Activated CD4-positive, alpha-beta T cell treated with anti-CD3 and anti-CD28 coated beads, Interleukin-2, amount 50 U/mL, for 16 hours (primary cell): ENCODE measurements around the gene BMP5.

ENCODE experiments used
- DNase-seq: peaks from one replicate; pipeline ENCODE4 v3.0.0-alpha.2; 2020

Gene BMP5

GRCh38 chr6:55798571-55798970, 76.8 kb downstream of the BMP5 start:
- DNase-seq: no peak

GRCh38 chr6:55794136-55794812, 81.1 kb downstream of the BMP5 start:
- DNase-seq: peak; percentile 27

DNA sequence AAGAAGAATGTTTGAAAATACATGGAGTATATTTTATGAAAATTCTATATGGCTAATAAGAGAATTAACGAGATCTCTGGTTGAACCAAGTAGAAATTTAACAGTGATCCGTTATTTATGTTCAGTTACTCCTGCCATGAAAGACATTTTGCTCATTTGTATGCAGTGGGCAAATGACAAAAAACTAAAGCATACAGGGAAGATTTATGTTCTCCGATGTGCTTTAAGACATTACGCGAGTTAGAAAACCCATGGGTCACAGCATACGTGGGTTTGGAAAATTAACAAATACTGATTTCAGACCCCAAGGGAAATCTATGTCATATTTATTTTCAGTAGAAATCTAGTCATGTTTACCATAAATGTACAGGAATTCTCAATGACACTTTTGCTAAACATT, 90.1 kb downstream of the BMP5 start:
- no peak for DNase-seq

GRCh38 chr6:55782275-55782674, 93.1 kb downstream of the BMP5 start:
- DNase-seq: no peak

DNA sequence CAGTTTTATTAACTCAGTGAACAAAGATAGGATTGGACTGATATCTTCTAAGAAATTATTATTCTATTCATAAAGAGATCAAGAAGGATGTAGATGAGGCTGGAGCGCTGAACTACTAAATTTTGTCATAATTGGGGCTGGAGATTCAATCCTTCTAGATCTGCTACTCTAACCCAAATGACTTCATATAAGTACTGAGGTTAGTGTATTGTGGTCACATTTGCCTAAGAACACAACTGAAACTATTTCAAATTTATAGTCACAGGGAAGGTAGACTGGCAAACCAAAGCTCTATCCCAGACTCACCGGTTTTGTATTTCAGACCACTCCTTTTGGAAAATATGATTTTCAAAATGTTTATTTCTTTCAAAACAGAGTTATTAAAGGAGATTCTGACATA, 96.7 kb downstream of the BMP5 start:
- peak; percentile 50 for DNase-seq

DNA sequence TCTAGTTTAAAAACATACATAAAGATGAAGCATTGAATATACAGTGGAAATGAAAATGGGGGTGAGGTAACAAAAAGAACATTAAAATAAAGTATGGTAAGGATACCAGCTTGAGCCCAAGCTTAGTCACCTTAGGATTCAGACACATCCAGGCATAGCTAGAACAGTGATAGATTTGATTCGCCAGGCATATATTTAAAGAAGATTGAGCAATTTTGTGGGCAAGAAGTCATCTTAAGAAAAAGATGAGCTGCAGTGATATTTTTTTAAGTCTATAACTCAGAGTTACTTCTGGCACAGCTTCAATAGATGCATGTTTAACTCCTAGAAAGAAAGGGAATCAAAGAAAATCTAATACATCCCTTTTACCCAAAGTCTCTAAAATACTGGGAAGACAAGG, 97.9 kb downstream of the BMP5 start:
- DNase-seq: peak; percentile 7

DNA sequence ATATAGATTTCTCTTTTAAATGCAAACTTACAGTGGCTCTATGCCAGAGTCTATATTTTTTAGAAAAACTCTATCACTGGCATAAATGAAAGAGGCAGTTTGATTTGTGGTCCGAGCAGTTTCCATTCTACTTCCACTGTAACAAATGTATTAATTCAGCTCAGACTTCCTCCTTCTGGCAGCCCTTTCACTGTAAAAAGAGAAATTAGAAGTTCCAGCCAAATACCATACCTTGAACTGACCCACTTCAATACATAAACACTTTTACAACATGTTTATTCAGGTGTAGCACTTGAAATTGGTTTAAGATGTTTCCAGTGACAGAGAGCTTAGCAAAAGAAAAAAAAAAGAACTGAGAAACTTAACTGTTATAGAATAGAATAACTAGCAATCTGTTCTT, 99.3 kb downstream of the BMP5 start:
- DNase-seq: no peak

GRCh38 chr6:55775029-55775318, 100.4 kb downstream of the BMP5 start:
- no peak for DNase-seq

DNA sequence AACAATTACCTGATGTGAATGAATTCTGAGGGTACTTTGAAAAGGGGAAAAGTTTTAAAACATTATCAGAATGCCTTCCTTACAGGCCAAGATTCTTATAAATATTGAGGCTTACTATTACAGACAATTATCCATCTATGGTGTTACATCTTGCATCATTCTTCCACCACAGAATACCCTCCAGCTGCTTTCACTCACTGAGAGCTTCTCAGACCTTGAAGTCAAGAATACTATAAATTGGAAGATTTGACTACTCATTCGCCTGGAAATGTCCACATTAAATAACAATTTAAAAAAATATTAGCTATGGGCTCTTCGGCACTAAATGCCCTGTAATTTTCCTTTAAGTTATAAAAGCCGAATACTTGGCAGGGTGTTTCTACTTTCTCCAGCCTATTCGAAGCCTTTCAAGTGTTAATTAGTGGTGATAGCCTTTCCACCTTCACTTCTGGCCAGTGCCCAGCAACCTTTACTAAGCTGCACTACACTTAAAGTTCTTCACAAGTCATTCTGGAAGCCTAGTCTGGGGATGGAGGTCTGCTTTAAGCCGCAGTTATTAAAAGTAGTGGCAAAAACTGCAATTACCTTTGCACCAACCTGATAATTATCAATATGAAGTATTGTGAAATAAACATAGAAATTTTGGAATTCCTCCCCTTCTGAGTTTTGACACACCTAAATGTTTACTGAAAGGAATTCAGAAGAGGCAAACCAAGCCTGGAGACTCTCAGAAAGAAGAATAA, 100.9 kb downstream of the BMP5 start:
- DNase-seq: no peak

- DNase-seq: no peak
Measured at GRCh38 chr6:55773620-55774216, 101.7 kb downstream of the BMP5 start.

DNA sequence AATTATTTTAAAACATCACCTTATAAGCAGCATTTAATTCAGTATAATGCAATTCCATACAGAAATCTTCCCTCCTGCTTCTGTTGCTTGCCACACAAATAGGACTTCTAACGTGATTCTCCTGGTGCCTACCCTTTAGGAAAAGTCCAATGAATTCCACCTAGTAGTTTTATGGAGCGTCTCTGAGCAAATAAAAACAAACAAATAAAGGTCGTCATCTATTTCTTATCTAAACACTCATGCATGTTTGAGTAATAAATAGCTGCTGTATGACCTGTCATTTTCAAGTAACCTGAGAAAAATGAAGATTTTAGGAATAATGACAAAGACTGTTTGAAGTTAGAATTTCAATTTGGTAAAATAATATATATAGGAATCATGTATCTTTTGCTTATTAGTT, 102.7 kb downstream of the BMP5 start:
- no peak for DNase-seq

GRCh38 chr6:55759536-55759935, 115.9 kb downstream of the BMP5 start:
- DNase-seq: no peak

GRCh38 chr6:55758156-55758937, 117.0 kb downstream of the BMP5 start:
- no peak for DNase-seq

DNA sequence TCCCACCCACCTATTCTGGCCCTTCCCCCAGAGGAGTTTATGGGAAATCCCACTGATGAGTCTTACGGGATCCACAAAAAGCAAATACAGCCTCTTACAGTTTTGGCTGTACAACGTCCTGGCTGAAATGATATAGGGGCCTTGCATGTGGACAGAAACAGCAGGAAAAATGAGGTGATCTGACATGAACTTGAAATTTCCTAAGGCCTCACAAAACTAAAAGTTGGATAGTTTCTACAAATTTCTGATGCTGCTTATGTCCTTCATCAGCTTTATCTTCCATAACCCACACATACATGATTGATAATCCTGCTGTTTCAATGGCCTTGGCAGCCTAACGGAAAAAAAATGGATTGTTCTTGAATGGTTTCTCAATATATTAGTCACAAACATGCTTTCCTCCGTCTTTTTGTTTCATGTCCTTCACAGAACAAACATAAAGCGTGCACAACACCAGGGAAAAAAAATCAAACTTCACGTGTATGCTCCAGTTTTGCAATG, 118.8 kb downstream of the BMP5 start:
- DNase-seq: no peak

DNA sequence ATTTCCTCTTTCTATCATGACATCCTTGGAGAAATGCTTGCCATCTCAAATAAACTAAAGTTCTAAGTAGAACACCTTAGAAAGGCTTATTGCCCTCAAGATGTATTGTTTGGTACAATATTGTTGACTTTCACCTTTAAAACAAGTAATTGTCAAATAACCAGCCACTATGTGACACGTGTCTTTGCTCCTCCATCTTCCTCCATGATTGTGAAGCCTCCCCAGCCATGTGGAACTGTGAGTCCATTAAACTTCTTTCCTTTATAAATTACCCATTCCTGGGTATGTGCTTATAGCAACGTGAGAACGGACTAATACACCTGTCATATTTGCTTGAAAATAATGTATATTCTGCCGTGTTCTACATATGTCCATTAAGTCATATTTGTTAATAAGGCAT, 126.5 kb downstream of the BMP5 start:
- no peak for DNase-seq

GRCh38 chr6:55746473-55746872, 128.9 kb downstream of the BMP5 start:
- no peak for DNase-seq

DNA sequence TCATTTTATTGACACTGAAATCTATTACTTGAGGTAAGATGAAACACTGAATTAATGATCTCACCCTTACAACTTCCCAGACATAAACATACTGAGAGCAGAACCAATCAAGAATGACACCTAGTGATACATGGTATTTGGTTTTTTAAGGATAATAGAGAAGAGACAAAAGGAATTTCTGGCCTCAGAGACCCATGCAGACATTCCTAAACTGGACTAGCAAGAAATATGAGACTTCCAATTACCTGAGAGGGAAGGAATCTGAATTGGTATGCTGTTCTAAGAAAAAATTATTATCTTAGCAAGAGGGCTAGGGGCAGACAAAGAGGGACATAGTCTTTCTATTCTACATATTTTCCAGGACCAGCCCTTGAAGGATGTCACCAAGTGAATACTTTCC, 141.1 kb downstream of the BMP5 start:
- DNase-seq: no peak

- no peak for DNase-seq
Measured at GRCh38 chr6:55729665-55730064, 145.7 kb downstream of the BMP5 start.

DNA sequence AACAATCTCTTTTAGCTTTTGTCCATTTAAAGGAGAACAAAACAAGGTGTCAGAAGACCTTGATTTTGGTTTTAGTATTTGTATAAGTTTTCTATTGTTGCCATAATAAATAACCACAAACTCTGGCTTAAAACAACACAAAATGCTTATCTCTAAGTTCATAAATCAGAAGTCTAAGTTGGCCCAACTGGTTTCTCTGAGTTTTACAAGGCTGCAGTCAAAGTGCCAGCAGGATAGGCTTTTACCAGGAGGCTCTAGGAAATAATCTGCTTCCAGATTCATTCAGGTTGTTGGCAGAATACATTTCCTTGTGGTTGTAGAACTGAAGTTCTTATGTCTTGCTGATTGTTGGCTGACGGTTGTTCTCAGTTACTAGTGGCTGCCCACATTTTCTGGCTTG, 149.2 kb downstream of the BMP5 start:
- DNase-seq: no peak

DNA sequence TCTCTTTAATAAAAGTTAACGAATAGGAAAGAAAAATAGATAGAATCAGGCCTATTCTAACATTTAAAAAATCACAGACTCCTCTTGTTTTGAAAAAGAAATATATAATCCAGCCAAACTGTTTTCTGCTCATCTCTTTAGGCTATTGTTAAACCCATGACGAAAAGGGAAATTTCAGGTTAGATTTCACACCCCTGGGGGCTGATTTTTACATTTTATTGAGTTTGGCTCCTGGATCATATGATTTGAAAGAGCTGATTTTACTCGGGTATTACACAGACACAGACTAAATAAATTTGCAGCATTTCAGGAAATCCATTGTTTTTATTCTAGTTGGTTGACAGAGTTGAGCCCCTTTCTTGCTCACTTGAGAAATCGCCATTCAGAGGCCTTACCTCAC, 160.6 kb downstream of the BMP5 start:
- DNase-seq: no peak

GRCh38 chr6:55713436-55713835, 162.0 kb downstream of the BMP5 start:
- no peak for DNase-seq

- no peak for DNase-seq
Measured at GRCh38 chr6:55708711-55709110, 166.7 kb downstream of the BMP5 start.
